H9 (cell line): ENCODE data around the gene MAGI1. TPM values are rescaled to one million over a fixed set of nuclear protein-coding genes. Genes with fewer than 3 reads are reported as not detected.

Source experiments
- DNase-seq: peaks from one replicate; pipeline ENCODE4 v3.0.0-alpha.2; 2017
- H2AFZ ChIP-seq: one replicate; pipeline ENCODE4 v1.6.1; 2013; ENCODE audit warnings: mild to moderate bottlenecking, low read length, control low read depth, moderate library complexity
- H2AK5ac ChIP-seq: 2 replicates; pipeline ENCODE4 v1.6.1; 2013; ENCODE audit warnings: low read length, control low read depth, mixed read lengths; ENCODE audit not compliant: insufficient read length
- H2BK120ac ChIP-seq: one replicate; pipeline ENCODE4 v1.6.1; 2013; ENCODE audit warnings: low read depth, mild to moderate bottlenecking, low read length, control low read depth, inconsistent platforms; ENCODE audit not compliant: poor library complexity, severe bottlenecking
- H2BK12ac ChIP-seq: 2 replicates; pipeline ENCODE4 v1.6.1; 2013; ENCODE audit warnings: low read length, control low read depth, mixed read lengths, low read depth; ENCODE audit not compliant: insufficient read length
- H2BK15ac ChIP-seq: 2 replicates; pipeline ENCODE4 v1.6.1; 2013; ENCODE audit warnings: low read depth, low read length, control low read depth
- H2BK20ac ChIP-seq: one replicate; pipeline ENCODE4 v1.6.1; 2013; ENCODE audit warnings: low read depth, mild to moderate bottlenecking, low read length, control low read depth, inconsistent platforms; ENCODE audit not compliant: poor library complexity, severe bottlenecking
- H2BK5ac ChIP-seq: 2 replicates; pipeline ENCODE4 v1.6.1; 2013; ENCODE audit warnings: low read length, control low read depth, mixed read lengths; ENCODE audit not compliant: insufficient read length
- H3K14ac ChIP-seq: 2 replicates; pipeline ENCODE4 v1.6.1; 2013; ENCODE audit warnings: low read length, control low read depth; ENCODE audit not compliant: insufficient read depth
- H3K18ac ChIP-seq: 2 replicates; pipeline ENCODE4 v1.6.1; 2013; ENCODE audit warnings: low read depth, mild to moderate bottlenecking, mixed read lengths, low read length, control low read depth; ENCODE audit not compliant: insufficient read length
- H3K23ac ChIP-seq: 2 replicates; pipeline ENCODE4 v1.6.1; 2013; ENCODE audit warnings: low read length, control low read depth, mixed read lengths, low read depth; ENCODE audit not compliant: insufficient read length
- H3K23me2 ChIP-seq: 2 replicates; pipeline ENCODE4 v1.6.1; 2013; ENCODE audit warnings: low read depth, mild to moderate bottlenecking, mixed read lengths, low read length, control low read depth; ENCODE audit not compliant: insufficient read length, poor library complexity, severe bottlenecking
- H3K27ac ChIP-seq: 2 replicates; pipeline ENCODE4 v1.5.1; 2013; ENCODE audit warnings: low read length, control low read depth, mixed read lengths, low read depth; ENCODE audit not compliant: insufficient read length
- H3K27me3 ChIP-seq: 2 replicates; pipeline ENCODE4 v1.6.1; 2013; ENCODE audit warnings: low read length, control low read depth, inconsistent platforms; ENCODE audit not compliant: insufficient read depth
- H3K4ac ChIP-seq: 2 replicates; pipeline ENCODE4 v1.6.1; 2013; ENCODE audit warnings: low read depth, mild to moderate bottlenecking, control low read depth, inconsistent platforms, low read length, moderate library complexity
- H3K4me1 ChIP-seq: 2 replicates; pipeline ENCODE4 v1.6.1; 2013; ENCODE audit warnings: low read length, control low read depth, inconsistent platforms; ENCODE audit not compliant: insufficient read depth
- H3K4me2 ChIP-seq: 2 replicates; pipeline ENCODE4 v1.6.1; 2013; ENCODE audit warnings: low read length, control low read depth, mixed read lengths; ENCODE audit not compliant: insufficient read length, insufficient read depth
- H3K56ac ChIP-seq: 2 replicates; pipeline ENCODE4 v1.6.1; 2013; ENCODE audit warnings: low read depth, mild to moderate bottlenecking, mixed read lengths, low read length, control low read depth; ENCODE audit not compliant: insufficient read length
- H3K79me1 ChIP-seq: 2 replicates; pipeline ENCODE4 v1.6.1; 2013; ENCODE audit warnings: low read depth, mild to moderate bottlenecking, moderate library complexity, low read length, control low read depth, inconsistent platforms; ENCODE audit not compliant: insufficient read depth, poor library complexity, severe bottlenecking
- H3K79me2 ChIP-seq: 2 replicates; pipeline ENCODE4 v1.6.1; 2013; ENCODE audit warnings: low read length, control low read depth, inconsistent platforms; ENCODE audit not compliant: insufficient read depth
- H3K9ac ChIP-seq: 2 replicates; pipeline ENCODE4 v1.6.1; 2013; ENCODE audit warnings: low read length, control low read depth, mixed read lengths; ENCODE audit not compliant: insufficient read length; ENCODE audit errors: extremely low read depth
- H3K9me3 ChIP-seq: one replicate; pipeline ENCODE4 v1.6.1; 2013; ENCODE audit warnings: low read depth, low read length, inconsistent platforms; ENCODE audit not compliant: control insufficient read depth
- H3T11ph ChIP-seq: one replicate; pipeline ENCODE4 v1.6.1; 2013; ENCODE audit warnings: mild to moderate bottlenecking, low read length, control low read depth, inconsistent platforms
- H4K20me1 ChIP-seq: one replicate; pipeline ENCODE4 v1.6.1; 2013; ENCODE audit not compliant: control insufficient read depth, insufficient read length, insufficient read depth
- H4K5ac ChIP-seq: 2 replicates; pipeline ENCODE4 v1.6.1; 2013; ENCODE audit warnings: low read depth, mild to moderate bottlenecking, mixed read lengths, low read length, control low read depth; ENCODE audit not compliant: insufficient read length
- H4K8ac ChIP-seq: replicated peaks from 2 replicates; pipeline ENCODE4 v1.6.1; 2013; ENCODE audit warnings: low read length, control low read depth, mixed read lengths, low read depth; ENCODE audit not compliant: insufficient read length
- H4K91ac ChIP-seq: 2 replicates; pipeline ENCODE4 v1.6.1; 2013; ENCODE audit warnings: low read depth, mild to moderate bottlenecking, moderate library complexity, mixed read lengths, low read length, control low read depth; ENCODE audit not compliant: insufficient read length
- H3K27ac Mint-ChIP-seq, 3 experiments: 2 replicates in 2 of 3; 3 replicates in 1 of 3; pipeline ENCODE4 v1.8.0; 2020 to 2021; ENCODE audit warnings: mixed read lengths in 3 of 3, mild to moderate bottlenecking in 1 of 3, moderate library complexity in 1 of 3
- H3K27me3 Mint-ChIP-seq: 2 replicates; pipeline ENCODE4 v1.8.0; 2021; ENCODE audit warnings: low read depth, mild to moderate bottlenecking, moderate library complexity, mixed read lengths
- H3K36me3 Mint-ChIP-seq, 3 experiments: 2 replicates in 2 of 3; 3 replicates in 1 of 3; pipeline ENCODE4 v1.8.0; 2020 to 2021; ENCODE audit warnings: low read depth in 3 of 3, mixed read lengths in 3 of 3; ENCODE audit not compliant: insufficient read depth in 1 of 3
- H3K4me1 Mint-ChIP-seq, 2 experiments: 2 replicates each; pipeline ENCODE4 v1.8.0; 2020; ENCODE audit warnings: mixed read lengths in 2 of 2
- H3K4me3 Mint-ChIP-seq, 2 experiments: 2 replicates in 1 of 2; 3 replicates in 1 of 2; pipeline ENCODE4 v1.8.0; 2020 to 2021; ENCODE audit warnings: mild to moderate bottlenecking in 2 of 2, mixed read lengths in 2 of 2, moderate library complexity in 1 of 2
- H3K9me3 Mint-ChIP-seq, 2 experiments: 2 replicates in 1 of 2; 3 replicates in 1 of 2; pipeline ENCODE4 v1.8.0; 2020; ENCODE audit warnings: mild to moderate bottlenecking in 2 of 2, mixed read lengths in 2 of 2, moderate library complexity in 1 of 2
- CTCF ChIP-seq: fragments of 200-600 bp; sonication (generic); conservative IDR thresholded peaks from 3 replicates; pipeline ENCODE4 v1.8.0; 2021; ENCODE audit warnings: antibody characterized with exemption, mild to moderate bottlenecking
- WGBS: extraction: QIAGEN DNeasy Blood & Tissue Kit; methylation state at CpG from one replicate; pipeline ENCODE4 v1.1.7; 2013; ENCODE audit warnings: missing lambda C conversion rate, low lambda C conversion rate, mixed read lengths; ENCODE audit not compliant: insufficient read length; ENCODE audit errors: extremely low coverage; 5-methylcytosine and 5-hydroxymethylcytosine counted together
- total RNA-seq: library from RNA; stranded (reverse); gene quantifications from 2 replicates; pipeline ENCODE4 v1.2.1, GENCODE V29; 2021

The MAGI1 gene
- total RNA-seq, 1 experiment from 2014 or later: 65.7 TPM

DNA sequence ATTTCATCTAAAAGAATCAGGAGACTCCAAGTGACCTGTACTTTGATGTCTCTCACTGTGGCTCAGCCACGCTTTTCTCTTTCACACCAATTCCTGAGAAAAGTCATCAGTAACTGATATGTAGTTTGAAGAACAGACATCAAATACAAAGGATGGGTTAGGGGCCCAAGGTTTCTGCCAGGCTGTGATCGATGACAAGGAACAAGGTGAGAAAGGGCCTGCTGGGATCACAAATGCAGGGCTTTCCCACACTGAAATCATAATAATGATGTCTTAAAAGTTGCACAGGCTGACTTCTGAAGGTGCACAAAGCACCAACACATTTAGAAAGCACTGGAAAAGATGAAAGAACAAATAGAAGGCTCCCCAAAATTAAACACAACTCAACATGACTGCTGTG lies 396.9 kb downstream of the MAGI1 start:
- H3T11ph ChIP-seq: no peak overlapping the region
- no peaks in the 10 kb centered on the region for H3K79me1 ChIP-seq
- no peak overlapping the region for H2BK15ac ChIP-seq
- no peaks in the 10 kb centered on the region for H3K23me2 ChIP-seq
- H3K27me3 ChIP-seq: no peaks in the 10 kb centered on the region
- H3K4me3 Mint-ChIP-seq: no peak overlapping the region
- H3K23ac ChIP-seq: no peak overlapping the region
- 0 out of 7 replicates have a peak overlapping the region, but pooled peaks of 1 of the 3 experiments have one; percentile 9 for H3K27ac Mint-ChIP-seq
- H3K14ac ChIP-seq: no peak overlapping the region
- H3K9ac ChIP-seq: no peak overlapping the region
- H3K79me2 ChIP-seq: no peaks in the 10 kb centered on the region
- H3K4me1 Mint-ChIP-seq: peaks cover 36% of the 10 kb centered on the region in 2 experiments
- no peak overlapping the region for H3K27ac ChIP-seq
- no peak overlapping the region for H3K18ac ChIP-seq
- no peaks in the 10 kb centered on the region for H3K27me3 Mint-ChIP-seq
- no peak overlapping the region for H3K4me2 ChIP-seq
- no peak overlapping the region for H2AFZ ChIP-seq
- no peak overlapping the region for H2BK5ac ChIP-seq
- no peaks in the 10 kb centered on the region for H3K9me3 ChIP-seq
- H3K36me3 Mint-ChIP-seq: peaks cover 0 to under 1% (median 0%) of the 10 kb centered on the region in 3 experiments; a peak in 1 of 7 replicates
- H2BK20ac ChIP-seq: no peak overlapping the region
- no peaks in the 10 kb centered on the region for H4K20me1 ChIP-seq
- H4K5ac ChIP-seq: no peak overlapping the region
- no CpG with 5 or more reads among the region's 2 CpGs for WGBS
- no peak for DNase-seq
- no peak overlapping the region for H4K91ac ChIP-seq
- no peak overlapping the region for H2AK5ac ChIP-seq
- H3K4me1 ChIP-seq: no peaks in the 10 kb centered on the region
- H3K4ac ChIP-seq: no peak overlapping the region
- H2BK12ac ChIP-seq: no peak overlapping the region
- TF ChIP-seq CTCF: no peak
- H3K56ac ChIP-seq: no peak overlapping the region
- peaks cover 0 to 3% of the 10 kb centered on the region in 2 experiments; a peak in 2 of 5 replicates for H3K9me3 Mint-ChIP-seq
- H2BK120ac ChIP-seq: no peak overlapping the region
- H4K8ac ChIP-seq: no peak overlapping the region
